GM19452 (cell line): ENCODE data around the gene ZNF57.
"Not testable (repeated sequence)": the region's sequence is repeated elsewhere in the genome, so short reads cannot be mapped to it uniquely, and the experiment has no call there.

Experiments used
- ATAC-seq: cut with Tn5 transposase; IDR thresholded peaks from one replicate; pipeline ENCODE4 v1.9.1; 2021; ENCODE audit not compliant: unreplicated experiment

The ZNF57 gene

DNA sequence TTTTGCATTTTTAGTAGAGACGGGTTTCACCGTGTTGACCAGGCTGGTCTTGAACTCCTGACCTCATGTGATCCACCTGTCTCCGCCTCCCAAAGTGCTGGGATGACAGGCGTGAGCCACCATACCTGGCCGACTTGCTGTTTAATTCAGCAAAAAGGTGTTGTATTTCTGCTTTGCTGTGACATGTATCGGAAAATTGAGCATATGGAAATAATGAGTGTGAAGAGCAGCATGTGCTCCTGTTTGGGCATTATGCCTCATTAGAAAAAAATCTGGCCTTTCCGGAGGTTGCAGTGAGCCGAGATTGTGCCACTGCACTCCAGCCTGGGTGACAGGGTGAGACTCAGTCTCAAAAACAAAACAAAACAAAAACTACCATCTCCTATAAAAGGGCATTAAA is 10.2 kb upstream of the ZNF57 start:
- not testable (repeated sequence) for ATAC-seq

DNA sequence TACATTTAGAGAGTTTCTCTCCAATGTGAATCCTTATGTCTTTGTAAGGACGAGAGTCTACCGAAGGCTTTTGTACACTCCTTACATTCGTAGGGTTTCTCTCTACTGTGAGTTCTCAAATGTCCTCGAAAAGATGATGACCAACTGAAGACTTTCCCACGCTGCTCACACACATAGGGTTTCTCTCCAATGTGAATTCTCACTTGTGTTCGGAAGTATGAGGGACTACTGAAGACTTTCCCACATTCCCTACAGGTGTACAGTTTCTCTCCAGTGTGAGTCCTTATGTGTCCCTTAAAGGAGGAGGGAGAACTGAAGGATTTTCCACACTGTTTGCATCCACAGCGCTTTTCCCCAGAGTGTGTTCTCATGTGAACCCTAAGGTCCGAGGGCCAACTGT is 4.0 kb upstream of the ZNF57 start:
- ATAC-seq = no peak

GRCh38 chr19:2902590-2903218 is 2.0 kb downstream of the ZNF57 start:
- no peak for ATAC-seq

DNA sequence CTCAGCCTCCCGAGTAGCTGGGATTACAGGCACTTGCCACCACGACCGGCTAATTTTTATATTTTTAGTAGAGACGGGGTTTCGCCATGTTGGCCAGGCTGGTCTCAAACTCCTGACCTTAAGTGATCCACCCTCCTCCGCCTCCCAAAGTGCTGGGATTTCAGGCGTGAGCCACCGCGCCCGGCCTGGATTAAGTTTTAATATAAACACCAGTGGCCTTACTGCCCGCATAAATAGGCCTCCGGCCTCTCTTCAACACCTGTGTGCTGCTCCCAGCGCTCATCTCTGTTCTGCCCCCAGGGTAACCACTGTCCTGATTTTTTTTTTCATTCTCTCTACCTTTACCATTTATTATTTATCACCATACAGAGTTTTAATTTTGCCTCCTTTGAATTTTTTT is 2.6 kb downstream of the ZNF57 start:
- not testable (repeated sequence) for ATAC-seq

GRCh38 chr19:2905918-2906519 is 5.3 kb downstream of the ZNF57 start:
- ATAC-seq = no peak

GRCh38 chr19:2906631-2907195 is 6.0 kb downstream of the ZNF57 start:
- ATAC-seq = no peak

DNA sequence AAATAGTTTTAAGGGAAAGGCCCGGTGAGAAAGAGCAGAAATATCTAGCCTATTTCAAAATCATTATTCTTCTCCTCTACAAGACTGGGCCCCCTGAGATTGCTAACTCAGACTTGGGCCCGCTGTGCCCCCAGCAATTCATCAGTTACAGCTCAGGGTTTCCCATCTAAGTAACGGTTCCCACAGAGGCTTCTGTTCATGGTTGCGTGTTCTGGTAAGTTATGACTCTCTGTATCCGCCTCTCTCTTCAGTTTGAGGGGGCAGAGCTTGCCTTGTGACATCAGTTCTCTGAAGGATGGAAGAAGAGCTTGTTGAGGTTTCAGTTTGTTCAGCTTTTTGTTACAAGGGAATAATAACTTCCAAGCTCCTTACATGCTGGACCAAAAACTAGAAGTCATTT is 11.6 kb downstream of the ZNF57 start:
- ATAC-seq = no peak

GRCh38 chr19:2917275-2918184 is 16.8 kb downstream of the ZNF57 start:
- ATAC-seq = no peak

- no peak for ATAC-seq
Measured at GRCh38 chr19:2922987-2923386, 22.3 kb downstream of the ZNF57 start.

DNA sequence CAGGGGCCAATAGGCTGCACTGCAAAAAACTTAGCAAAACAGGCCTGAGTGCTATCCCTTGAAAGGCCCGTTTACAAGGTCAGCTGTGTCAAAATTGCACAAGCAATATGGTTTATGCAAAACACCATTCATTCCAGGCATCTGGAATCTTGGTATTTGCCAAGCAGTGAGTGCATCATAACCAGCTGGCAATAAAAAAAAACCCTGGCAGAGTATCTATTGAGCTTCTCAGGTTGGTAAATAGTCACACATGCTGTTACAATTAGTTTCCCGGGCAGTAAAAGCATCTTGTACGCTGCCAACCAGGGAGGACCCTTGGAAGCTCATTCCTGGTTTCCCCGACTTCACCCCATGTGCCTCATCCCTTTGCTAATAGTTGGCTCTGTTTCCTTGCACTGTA is 22.8 kb downstream of the ZNF57 start:
- no peak for ATAC-seq

DNA sequence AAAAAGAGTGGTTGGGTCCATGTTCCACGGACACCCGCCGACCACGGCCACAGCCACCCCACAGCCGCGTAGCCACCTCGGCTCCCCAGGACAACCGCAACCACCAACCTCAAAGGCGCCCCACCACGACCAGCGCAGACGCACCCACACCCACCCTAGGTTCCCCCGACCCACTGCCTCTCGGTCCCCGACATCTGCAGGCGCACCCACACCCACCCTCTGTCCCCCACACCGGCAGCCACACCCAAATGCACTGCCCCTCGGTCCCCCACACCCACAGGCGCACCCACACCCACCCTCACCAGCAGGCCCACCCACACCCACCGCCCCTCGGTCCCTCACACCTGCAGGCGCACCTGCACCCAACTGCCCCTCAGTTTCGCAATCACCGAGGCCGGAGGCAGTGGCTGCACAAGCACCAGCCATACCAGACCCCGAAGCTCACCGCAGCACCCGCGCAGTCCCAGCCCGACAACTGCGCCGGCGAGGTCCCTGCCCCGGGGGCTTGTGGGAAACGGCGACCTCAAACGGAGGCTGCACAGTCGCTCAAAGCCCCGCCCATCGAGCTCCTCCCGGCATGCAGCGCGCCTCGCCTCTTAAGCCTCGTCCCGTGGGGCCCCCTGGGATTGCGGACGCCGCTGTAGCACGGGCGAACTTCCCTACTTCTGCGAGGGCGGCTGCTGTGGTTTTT is 25.8 kb downstream of the ZNF57 start:
- no peak for ATAC-seq

GRCh38 chr19:2927032-2927430 is 26.3 kb downstream of the ZNF57 start:
- no peak for ATAC-seq

DNA sequence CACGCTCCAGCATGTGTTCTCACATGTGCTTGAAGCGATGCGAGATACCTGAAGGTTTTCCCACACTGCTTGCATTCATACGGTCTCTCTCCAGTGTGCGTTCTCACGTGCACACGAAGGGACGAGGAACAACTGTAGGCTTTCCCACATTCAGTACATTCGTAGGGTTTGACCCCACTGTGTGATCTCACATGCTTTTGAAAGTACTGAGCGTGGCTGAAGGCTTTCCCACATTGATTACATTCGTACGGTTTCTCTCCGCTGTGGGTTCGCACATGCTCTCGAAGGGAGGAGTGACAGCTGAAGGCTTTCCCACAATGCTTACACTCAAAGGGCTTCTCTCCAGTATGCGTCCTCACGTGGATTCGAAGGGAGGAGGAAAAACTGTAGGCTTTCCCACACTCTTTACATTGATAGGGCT is 32.8 kb downstream of the ZNF57 start:
- no peak for ATAC-seq

DNA sequence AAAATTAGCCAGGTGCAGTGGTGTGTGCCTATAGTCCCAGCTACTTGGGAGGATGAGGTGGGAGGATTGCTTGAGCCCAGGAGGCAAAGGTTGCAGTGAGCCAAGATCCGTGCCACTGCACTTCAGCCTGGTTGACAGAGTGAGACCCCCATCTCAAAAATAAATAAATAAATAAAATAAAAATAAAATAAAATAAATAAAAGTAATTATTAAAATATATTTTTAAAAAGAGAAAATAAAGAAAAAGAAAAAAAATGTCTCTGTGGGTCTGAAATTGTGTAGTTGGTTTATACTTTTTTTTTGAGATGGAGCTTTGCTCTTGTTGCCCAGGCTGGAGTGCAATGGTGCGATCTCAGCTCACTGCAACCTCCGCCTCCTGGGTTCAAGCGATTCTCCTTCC is 35.1 kb downstream of the ZNF57 start:
- not testable (repeated sequence) for ATAC-seq

- ATAC-seq = no peak
Measured at GRCh38 chr19:2942928-2943640, 42.4 kb downstream of the ZNF57 start.

DNA sequence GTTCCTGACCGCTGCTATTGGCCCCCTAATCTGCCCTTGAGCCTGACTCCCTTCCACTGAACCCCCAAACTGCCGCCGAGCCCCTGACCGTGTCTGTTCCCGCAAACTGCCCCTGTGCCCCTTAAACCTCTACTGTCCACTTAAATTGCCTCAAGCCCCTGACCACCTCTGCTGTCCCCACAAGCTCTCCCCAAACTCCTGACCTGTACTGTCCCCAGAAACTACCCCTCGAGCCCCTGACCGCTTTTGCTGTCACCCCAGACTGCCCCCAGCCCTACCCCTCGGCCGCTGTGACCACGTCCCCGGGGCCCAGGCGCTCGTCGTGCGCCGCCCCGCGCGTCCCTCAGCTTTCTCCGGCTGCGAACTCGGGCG is 43.7 kb downstream of the ZNF57 start:
- peak; percentile 12 for ATAC-seq

- peak; percentile 95 for ATAC-seq
Measured at GRCh38 chr19:2944775-2945574, 44.2 kb downstream of the ZNF57 start, which contains the start of gene ZNF77. Gene ZNF77 (minus strand): TSS chr19:2944971. CDS start chr19:2944840, 131 bp downstream.

DNA sequence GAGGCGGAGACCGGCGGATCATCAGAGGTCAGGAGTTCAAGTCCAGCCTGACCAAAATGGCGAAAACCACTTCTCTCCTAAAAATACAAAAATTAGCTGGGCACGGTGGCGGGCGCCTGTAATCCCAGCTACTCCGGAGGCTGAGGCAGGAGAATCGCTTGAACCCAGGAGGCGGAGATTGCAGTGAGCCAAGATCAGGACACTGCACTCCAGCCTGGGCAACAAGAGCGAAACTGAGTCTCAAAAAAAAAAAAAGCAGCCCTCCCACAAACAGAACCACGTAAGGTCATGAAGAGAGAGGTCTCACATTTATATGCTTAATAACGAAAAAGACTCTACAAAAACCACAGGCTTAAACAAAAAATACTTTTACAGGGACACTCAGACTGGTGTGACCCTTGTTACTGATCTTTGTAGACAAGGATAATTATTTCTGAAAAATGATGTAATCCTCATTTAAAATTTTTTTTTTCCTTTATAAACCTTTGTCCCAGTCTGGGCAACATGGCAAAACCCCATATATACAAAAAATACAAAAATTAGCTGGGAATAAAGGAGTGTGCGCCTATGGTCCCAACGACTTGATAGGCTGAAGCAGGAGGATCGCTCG is 45.0 kb downstream of the ZNF57 start:
- no peak for ATAC-seq

DNA sequence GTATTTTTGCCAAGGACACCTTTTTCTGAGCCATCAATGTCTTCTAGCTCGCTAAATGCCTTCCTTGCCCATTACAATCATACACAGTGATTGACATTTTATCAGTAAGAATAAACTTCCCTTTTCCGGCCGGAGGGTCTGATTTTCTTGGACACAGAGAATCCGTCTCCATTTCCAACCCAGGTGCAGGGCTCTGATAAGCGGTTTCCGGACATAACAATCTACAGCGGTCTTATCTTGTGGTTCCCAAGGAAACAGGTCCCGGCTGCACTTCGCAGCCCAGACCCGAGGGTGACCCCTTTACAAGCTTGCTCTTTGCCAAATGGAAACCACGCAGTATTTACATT is 49.2 kb downstream of the ZNF57 start:
- no peak for ATAC-seq
